GM21737 (cell line): ENCODE results near the gene CDH4.

ENCODE experiments used
- ATAC-seq: cut with Tn5 transposase; IDR thresholded peaks from one replicate; pipeline ENCODE4 v1.9.1; 2021; ENCODE audit warnings: mild to moderate bottlenecking, moderate library complexity; ENCODE audit not compliant: unreplicated experiment

CDH4 gene

DNA sequence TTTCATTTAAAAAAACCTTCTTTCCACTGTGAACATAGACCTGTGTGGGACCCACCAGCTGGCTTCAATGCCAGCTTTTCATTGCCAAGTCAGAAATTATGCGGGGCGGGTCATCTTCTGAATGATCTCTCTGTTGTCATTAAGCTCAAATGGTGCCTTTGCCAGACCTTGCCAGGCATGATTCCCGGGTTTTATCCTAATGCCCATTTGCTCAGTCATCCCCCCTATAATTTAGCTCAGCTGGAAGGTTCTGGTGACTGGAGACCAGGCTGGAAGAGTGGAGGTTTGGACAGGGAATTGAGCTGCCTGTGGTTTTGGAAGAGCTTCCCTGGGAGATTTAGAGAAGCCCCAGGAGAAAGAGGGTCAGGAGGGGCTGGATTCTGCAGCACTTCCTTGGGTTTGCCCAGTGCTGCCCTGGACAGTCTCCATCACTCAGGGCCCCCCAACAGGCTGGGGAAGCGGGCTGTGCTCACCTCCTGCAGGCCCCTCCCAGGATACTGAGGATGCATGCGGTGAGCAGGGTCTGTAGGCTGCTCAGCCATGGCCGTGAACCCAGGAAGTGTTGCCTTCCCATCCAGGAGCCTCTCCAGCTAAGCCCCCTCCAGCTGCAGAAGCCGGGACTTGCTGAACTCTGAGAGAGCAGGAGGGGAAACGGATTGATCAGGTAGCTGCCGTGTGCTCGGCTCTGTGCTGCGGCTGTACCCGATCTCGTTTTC is 273.0 kb downstream of the CDH4 start:
- ATAC-seq, result no peak

DNA sequence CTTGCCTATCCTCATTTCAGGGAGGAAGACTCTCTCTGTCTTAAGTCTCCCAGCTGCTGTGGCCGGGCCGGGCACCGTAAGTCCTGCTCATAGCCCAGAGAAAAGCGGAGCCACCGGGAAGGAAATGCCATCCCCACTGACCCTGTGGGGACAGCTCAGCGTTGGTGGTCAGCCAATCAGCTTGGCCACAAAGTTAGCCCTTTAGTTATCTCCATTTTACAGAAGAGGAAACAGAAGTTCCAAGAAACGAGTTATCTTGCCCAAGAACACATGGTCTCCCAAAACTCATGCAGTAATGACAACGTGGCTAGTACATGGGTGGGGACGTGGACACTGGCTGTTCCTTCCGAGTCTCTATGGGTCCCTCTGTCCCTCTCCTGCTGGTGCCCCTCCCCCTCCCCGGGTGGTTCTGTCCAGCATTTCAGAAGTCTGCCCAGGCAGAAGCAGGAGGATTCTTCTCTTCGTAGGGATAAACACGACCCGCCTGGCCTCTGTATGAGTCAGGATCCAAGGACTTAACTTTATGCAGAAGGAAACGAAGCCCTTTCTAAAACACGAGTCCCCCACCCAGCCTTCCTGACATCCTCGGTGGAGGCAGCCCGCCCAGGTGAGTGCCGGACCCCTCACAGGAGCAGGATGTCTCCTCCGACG is 273.8 kb downstream of the CDH4 start:
- ATAC-seq, result no peak

DNA sequence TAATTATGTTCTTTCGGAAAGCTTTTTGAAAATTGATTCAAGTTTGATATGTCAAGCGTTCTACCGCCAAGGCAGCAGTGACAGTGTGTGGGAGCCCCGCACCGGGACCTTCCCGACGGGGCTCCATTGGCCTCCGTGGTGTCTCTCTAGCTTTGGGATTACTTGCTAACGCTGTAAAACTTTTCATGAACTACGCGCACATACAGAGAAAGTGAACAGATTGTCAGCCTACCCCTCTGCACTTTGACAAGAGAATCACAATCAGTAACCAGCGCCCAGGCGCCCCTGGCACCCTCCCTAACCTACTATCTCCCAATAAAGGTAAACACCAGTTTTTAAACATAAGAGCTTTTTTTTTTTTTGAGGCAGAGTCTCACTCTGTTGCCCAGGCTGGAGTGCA is 274.8 kb downstream of the CDH4 start:
- ATAC-seq, result no peak

DNA sequence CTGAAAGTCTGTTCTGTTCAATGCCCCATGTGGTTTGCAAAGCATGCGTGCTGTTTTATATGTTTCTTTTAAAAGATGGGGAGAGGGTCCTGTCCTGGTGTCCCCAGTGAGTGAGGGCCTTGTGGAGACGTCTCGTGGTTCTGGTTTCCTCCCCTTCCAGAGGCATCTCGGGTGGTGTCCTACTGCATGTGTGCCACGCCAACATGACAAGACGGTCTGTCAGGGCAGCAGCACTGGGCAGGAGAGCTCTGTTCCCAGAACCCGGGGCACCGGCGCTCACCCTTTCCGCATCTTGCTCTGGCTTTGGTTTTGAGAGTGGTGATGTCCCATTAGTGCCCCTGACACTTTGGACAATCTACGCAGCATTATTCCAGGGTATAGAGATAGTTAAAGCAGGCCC is 275.6 kb downstream of the CDH4 start:
- no peak for ATAC-seq

DNA sequence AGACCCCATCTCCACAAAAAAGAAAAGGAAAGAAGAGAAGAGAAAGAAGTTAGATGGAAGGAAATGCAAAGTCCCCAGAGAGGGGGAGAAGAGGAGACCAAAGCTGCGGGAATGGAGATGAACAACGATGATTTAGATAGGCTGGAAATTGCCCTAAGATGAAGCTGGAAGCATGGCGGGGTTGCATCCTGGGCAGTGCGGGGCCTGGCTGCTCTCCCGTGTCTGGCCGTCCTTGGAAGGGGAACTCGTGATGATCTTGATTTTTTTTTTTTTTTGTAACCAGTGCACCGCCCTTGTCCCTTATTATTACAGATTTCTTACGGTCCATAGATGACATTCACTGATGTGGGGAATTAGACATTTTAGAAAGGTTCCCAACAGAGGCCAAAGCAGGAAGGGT is 276.5 kb downstream of the CDH4 start:
- ATAC-seq, result no peak

DNA sequence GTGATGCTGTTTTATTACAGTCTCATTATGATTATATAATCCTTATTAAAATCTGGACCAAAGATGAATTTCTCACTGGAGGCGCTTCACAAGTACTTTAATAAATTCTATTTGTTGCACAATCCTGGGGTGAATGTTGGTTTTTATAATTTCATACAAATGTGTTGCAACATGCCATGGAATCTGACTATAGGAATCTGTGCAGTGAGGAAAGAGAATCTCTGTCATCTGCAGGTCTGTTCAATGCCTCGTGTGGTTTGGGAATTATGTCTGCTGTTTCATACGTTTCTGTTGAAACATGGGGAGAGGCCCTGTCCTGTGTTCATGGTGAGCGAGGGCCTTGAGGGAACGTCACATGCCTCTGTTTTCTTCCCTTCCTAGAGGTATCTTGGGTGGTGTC is 277.3 kb downstream of the CDH4 start:
- ATAC-seq, result no peak

DNA sequence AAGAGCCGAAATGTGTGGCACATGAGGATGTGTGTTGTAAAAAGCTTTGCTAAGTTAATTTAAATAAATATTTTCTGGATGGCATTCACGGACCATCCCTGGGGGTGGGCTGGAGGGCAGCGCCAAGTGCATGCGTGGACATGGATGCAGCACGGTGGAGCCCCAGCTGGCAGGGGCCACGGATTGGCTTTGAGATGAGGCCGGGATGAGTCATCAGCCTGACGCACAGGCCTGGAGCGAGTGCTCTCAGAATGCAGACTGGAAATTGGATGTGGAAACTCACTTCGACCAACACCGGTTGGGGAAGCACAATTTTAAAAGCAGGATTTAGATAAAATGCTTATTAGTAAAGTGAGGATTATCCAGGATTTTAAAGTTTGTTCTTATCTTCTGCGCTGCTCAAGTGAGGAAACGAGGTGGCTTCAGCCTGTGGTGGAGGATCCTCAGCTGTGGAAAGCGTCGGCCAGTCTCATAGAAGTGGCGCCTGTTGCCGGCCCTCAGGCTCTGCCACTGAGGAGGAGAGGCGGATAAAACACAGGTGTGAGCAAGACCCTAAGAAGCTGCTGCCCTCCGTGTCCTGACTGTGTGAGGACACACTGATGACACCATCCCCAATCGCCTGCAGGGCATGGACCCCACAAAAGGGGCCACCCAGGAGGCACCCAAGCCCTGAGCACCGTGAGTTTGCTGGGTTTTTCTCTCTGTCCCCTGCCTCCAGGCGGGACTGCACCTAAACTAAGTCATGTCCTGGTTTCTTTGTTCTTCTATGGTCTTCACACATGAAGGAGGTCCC is 279.7 kb downstream of the CDH4 start:
- no peak for ATAC-seq

DNA sequence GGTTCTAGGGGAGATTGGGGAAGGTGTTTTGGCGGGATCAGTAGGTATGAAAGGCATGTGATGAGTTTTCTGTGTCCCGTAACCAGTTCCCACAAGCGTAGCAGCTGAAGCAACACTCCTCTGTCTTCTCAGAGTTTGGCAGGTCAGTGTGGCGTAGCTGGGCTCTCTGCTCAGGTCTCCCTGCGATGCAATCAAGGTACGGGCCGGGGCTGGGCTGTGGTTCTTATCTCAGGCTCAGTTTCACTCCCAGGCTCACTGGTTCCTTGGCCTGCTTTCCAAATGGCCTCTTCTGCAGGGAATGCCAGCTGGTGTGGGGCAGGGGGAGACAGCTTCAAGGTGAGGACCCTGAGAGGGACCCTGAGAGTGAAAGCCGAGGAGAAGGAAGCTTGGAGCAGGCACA is 280.7 kb downstream of the CDH4 start:
- no peak for ATAC-seq

DNA sequence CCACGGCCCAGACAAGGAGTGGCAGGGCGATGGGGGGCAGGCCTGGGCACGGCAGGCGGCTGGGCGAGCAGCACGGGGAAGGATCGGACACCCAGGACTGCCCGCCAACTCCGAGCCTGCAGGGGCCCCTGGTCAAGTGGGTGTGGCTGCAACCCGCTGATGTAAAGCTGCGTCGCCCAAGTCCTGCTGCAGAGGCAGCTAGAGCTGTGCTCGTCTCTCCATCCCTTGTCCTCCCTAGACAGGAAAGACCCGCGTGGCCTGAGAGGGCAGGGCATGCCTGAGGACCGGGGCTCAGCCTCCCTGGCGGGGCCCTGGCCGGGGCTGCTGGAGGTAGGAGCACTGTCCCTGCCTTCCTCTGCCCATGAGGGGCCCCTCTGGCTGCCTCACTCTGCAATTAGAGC is 281.2 kb downstream of the CDH4 start:
- ATAC-seq, result no peak

DNA sequence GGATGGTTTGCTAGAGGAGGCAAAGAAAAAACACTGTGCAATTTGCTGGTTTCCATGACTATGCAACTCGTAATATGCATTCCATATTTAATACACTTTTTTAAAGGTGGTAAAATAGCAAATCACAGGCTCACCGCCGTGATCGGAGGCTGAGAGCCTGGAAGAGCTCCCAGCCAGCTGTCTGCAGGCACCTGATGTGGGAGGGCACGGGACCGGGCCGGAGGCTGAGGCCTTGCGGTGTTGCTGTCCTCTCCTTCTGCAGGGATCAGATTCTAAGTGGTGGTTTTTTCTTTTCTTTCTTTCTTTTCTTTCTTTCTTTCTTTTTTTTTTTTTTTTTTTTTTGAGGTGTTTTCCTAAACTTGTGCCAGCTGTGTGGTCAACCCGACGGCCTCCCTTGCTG is 282.3 kb downstream of the CDH4 start:
- no peak for ATAC-seq

DNA sequence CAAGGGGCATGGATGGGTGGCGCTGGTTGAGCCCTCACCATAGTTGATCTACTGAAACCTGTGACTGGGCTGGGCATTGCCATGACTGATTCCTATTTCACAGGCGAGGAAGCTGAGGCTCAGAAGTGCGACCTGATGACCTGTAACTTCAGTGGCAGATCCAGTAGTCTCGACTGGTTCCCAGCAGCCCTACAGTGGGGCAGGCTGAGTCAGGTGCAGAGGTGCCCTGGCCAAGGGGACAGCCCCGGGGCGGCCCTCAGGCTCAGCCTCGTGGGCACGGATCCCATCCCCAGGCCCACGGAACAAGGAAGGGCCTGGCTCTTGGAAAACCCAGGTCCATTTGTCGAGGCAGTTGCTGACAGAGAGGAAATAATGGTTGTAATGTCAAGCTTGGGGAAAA is 283.0 kb downstream of the CDH4 start:
- ATAC-seq, result no peak

DNA sequence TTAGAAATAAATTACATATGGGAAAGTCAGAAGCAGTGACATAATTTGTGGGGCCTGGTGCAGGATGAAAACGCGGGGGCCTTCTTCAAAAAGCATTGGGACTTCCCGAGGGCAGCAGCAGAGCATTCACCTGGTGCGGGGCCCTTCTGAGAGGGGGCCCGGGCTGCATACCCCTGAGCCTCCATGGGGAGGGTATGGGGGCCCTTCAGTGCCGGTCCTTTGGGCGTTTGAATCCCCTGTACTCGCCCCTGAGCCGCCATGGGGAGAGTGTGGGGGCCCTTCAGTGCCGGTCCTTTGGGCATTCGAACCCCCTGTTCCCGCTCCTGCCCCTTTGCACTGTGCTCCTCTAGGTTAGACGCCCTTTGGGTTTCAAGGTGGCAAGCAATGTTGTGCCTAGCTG is 283.5 kb downstream of the CDH4 start:
- no peak for ATAC-seq

DNA sequence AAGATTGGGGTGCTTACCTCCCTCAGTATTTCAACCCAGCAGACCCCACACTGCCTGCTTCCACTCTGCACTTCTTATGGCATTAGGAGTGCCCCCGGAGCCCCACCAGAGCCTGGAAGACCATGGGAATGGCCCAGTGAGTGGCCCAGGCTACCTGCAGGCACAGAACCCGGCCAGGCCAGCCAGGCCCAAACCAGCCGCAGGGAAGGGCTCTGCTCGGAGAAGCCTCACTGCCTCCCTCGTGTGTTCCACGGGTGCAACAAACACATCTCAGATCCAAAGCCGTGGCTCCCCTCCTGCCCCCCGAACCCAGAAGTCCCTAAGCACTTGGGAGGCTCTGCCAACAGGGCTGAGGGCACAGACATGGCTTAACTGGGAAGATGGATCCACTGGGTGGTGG is 283.9 kb downstream of the CDH4 start:
- no peak for ATAC-seq

DNA sequence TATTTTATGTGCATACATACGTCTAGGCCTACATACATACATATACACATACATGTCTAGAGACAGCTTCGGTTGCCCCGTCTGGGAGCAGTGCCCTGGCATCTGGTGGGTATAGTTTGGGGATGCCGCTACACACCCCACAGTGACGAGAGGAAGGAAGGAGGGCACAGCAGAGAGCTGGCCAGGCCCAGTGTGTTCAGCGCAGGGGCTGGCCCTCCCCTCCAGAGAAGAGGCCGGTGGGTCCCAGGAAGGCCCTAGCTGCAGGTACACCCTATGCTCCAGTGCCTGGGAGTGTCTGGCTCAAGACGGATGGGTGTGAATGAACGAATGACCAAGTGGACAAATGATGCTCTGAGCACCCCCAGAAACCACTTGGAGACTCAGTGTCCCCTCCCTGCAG is 284.6 kb downstream of the CDH4 start:
- no peak for ATAC-seq

DNA sequence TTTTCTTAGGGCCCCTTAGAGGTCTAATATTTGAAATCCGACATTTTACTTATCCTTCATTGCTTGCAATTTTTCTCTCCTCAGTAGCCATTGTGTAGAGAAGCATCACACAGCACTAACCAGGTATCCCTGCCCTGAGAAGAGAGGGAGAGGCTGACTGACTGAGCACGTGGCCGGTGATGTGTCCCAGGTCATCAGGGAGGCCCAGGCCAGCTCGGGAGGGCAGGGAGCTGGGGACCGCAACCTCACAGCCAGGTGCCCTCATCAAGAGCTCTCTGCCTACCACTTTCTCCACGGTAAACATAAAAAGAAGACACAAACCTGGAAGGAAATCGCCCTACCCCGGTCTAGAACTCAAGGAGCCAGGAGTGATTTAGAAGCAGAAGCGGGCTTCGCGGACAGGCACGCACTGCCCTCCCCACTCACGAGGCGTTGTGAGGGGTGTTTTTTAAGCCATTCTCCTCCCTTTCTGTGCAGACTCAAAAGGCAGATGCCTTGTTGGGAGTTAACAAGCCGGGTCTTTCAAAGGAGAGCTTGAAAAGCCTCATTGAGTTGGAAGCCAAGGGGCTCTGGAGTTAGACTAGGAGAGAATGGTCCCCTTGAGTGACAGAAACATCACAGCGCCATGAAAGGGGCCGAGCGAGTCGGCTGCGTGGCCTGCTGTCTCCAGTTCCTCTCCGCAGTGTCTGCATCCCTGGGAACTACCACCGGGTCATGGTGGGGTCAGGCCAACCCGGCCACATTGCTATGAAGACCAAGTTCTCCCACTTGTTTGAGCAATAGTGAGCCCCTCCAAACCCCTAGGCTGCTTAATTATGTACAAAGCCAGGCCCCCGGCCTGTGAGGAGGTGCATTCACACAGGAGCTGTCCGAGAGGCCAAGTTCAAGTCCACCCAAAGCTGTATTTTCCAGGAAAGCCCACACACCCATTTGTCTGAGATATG is 285.4 kb downstream of the CDH4 start:
- ATAC-seq, result no peak

DNA sequence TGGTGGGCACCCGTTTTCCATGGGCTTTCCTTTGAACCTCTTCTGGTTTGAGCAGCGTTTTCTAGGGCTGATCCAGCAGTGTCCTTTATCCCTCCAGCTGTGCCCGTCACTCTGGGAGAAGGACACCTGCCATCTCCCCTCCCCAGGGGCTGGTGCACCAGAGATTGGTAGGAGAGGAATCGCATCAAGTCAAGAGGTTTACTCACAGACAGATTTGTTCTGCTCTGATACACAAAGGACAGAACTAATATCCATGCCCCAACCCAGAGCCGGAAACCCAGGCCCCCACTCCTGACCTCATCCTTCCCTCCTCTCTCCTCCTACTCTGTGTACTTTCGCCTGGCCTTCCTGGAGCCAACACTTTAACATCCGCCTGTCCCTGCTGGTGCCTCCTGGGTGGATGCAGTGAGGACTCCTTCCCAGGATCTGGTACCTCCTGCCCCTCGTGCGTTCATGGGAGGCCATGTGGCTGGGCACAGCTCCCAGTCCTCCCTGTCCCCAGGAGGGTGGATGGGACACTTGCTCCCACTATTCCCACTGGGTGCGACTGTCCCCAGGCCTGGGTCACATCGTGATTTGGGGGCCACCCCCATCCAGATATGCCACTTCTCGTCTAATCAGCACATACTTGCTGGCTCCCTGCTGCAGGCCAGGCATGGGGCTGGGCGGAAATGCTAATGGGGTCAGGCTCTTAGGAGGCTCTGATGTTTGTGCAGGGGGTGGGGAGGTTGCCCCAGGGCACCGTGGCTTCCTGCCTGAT is 286.3 kb downstream of the CDH4 start:
- no peak for ATAC-seq

DNA sequence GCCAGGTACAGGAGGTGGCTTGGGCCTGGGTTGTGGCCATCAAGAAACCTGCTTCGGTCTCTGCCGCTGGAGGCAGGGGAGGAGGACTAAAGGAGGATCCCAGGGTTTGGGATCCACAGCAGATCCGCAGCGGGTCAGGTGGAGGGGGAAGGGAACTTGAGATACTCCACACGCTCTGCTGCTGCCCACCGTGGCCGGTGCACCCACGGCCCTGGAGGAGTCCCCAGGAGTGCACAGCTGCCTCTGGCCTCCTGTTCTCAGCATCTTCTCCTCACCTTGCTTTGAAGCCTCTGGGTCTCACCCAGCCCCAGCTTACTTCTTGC is 286.8 kb downstream of the CDH4 start:
- no peak for ATAC-seq

DNA sequence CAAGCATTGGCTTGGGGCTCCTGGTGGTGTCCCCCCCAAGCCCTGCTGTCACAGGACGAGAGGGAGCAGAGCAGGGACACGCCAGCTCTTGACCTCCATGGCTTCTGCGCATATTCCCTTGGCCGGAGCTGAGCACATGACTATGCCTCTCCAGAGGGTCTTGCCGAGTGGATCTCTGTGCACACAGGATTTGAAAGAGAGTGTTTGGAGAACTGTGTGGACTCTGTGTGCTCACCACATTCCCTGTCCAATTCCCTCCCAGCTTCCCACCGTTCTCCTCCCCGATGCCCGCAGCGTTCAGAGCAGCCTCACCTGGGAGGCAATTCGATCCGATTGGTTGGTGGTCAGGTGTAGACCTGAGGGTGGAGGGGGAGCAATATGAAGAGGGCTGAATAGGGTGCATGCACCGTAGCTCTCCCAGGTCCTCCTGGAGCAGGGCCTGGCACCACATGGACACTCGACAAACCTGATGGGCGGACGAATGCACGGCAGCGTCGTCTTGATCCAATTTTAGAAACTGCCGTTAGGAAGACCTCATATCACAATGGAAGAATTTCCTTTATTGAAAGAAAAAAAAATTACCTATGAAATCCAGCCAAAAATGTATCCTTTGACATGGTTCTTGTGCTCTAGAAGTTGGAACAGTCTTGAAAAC is 287.8 kb downstream of the CDH4 start:
- no peak for ATAC-seq

DNA sequence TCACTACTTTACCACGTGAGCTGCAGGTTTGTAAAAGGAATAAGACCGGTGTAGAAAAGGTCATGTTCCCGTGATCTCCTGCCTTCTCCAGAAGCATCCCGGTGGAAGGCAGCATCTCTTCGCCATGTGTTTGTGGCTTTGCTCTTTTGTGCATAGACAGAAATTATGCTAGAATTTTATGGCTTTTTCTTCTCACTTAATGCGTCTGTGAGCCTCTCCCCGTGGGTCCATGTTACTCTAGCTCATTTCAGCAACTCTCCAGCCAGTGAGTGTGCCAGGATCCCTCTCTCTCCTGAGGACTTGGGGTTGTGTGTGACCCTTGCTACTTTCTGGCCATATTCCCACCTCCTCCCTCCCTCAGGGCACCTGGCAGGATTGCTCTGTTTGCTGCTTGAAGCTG is 289.5 kb downstream of the CDH4 start:
- ATAC-seq, result no peak

DNA sequence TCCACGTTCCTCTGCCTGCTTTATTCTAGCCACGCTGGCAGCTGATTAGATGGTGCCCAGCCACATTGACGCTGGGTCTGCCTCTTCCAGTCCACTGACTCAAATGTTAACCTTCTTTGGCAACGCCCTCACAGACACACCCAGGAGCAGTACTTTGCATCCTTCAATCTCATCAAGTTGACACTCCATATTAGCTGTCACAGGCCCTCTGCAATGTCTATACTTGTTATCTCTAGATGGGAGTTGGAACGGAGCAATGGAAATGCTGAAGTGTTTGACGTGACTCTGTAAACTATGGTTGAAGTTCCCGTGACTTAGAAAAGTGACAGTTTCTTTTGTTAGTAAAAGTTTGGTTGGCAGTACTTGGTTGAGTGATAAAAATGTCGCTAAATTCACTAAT is 291.0 kb downstream of the CDH4 start:
- no peak for ATAC-seq
